Liver (tissue), 9 donors: ENCODE measurements around the gene ERC1. TPM values are rescaled to one million over a fixed set of nuclear protein-coding genes. Genes with fewer than 3 reads are reported as not detected.
A peak's percentile ranks its signal among the peaks of the same experiment; 100 is the strongest.
"Not testable (repeated sequence)": the region's sequence is repeated elsewhere in the genome, so short reads cannot be mapped to it uniquely, and the experiment has no call there.

ENCODE experiments used
- DNase-seq: peaks from one replicate; pipeline ENCODE4 v3.0.0-alpha.2; 2017; ENCODE audit warnings: low spot score
- H3K27ac ChIP-seq, 2 donors: one replicate each; pipeline ENCODE4 v1.7.0; 2013; ENCODE audit warnings: inconsistent platforms in 2 of 2, low read length in 2 of 2, control low read depth in 1 of 2, low read depth in 1 of 2, mild to moderate bottlenecking in 1 of 2
- H3K27me3 ChIP-seq, 4 donors: one replicate each; pipeline versions ENCODE4 v1.6.1 to v1.7.0; 2013; ENCODE audit warnings: low read length in 3 of 4, inconsistent platforms in 1 of 4, mild to moderate bottlenecking in 1 of 4, moderate library complexity in 1 of 4; ENCODE audit not compliant: control insufficient read depth in 4 of 4, insufficient read depth in 4 of 4
- H3K36me3 ChIP-seq, 4 donors: one replicate each; pipeline versions ENCODE4 v1.6.1 to v1.7.0; 2013; ENCODE audit warnings: low read length in 3 of 4, mild to moderate bottlenecking in 3 of 4, low read depth in 1 of 4, moderate library complexity in 1 of 4; ENCODE audit not compliant: control insufficient read depth in 4 of 4, insufficient read depth in 3 of 4
- H3K4me1 ChIP-seq, 4 donors: one replicate each; pipeline versions ENCODE4 v1.6.1 to v1.7.0; 2013; ENCODE audit warnings: low read length in 3 of 4, mild to moderate bottlenecking in 3 of 4, moderate library complexity in 1 of 4; ENCODE audit not compliant: control insufficient read depth in 4 of 4, insufficient read depth in 4 of 4
- H3K4me3 ChIP-seq, 3 donors: one replicate each; pipeline versions ENCODE4 v1.6.1 to v1.7.0; 2013; ENCODE audit warnings: low read length in 3 of 3, control low read depth in 1 of 3, low read depth in 1 of 3, mild to moderate bottlenecking in 1 of 3
- H3K9ac ChIP-seq, 2 donors: one replicate each; pipeline ENCODE4 v1.7.0; 2013; ENCODE audit warnings: low read length in 2 of 2, mild to moderate bottlenecking in 2 of 2, moderate library complexity in 2 of 2, control low read depth in 1 of 2, low read depth in 1 of 2
- H3K9me3 ChIP-seq, 4 donors: one replicate each; pipeline versions ENCODE4 v1.6.1 to v1.7.0; 2013; ENCODE audit warnings: low read length in 3 of 4; ENCODE audit not compliant: control insufficient read depth in 4 of 4
- EGR1 ChIP-seq, 2 donors: IDR thresholded peaks; 2 replicates each; pipeline ENCODE4 v1.6.1; 2016 to 2018; ENCODE audit warnings: antibody characterized with exemption in 2 of 2, low read depth in 2 of 2
- FOXA2 ChIP-seq: IDR thresholded peaks from 2 replicates; pipeline ENCODE4 v1.6.1; 2016; ENCODE audit warnings: antibody characterized with exemption
- GABPA ChIP-seq, 2 donors: IDR thresholded peaks in 1 of 2; conservative IDR thresholded peaks in 1 of 2; 2 replicates each; pipeline ENCODE4 v1.6.1; 2016; ENCODE audit warnings: antibody characterized with exemption in 2 of 2, mild to moderate bottlenecking in 1 of 2, moderate library complexity in 1 of 2
- HNF4A ChIP-seq, 2 donors: conservative IDR thresholded peaks; 2 replicates each; pipeline ENCODE4 v1.6.1; 2016; ENCODE audit warnings: antibody characterized with exemption in 2 of 2, mild to moderate bottlenecking in 2 of 2
- HNF4G ChIP-seq: IDR thresholded peaks from 2 replicates; pipeline ENCODE4 v1.6.1; 2016; ENCODE audit warnings: antibody characterized with exemption
- JUND ChIP-seq, 2 donors: IDR thresholded peaks; 2 replicates each; pipeline ENCODE4 v1.6.1; 2016; ENCODE audit warnings: antibody characterized with exemption in 2 of 2
- NR2F2 ChIP-seq: IDR thresholded peaks from 2 replicates; pipeline ENCODE4 v1.6.1; 2016; ENCODE audit warnings: antibody characterized with exemption
- RAD21 ChIP-seq, 2 donors: IDR thresholded peaks; 2 replicates each; pipeline ENCODE4 v1.6.1; 2016; ENCODE audit warnings: antibody characterized with exemption in 2 of 2, mild to moderate bottlenecking in 2 of 2
- RXRA ChIP-seq, 2 donors: IDR thresholded peaks; 2 replicates each; pipeline ENCODE4 v1.6.1; 2017 to 2018; ENCODE audit warnings: antibody characterized with exemption in 2 of 2, mild to moderate bottlenecking in 1 of 2
- SP1 ChIP-seq: IDR thresholded peaks from 2 replicates; pipeline ENCODE4 v1.6.1; 2018; ENCODE audit warnings: antibody characterized with exemption, mild to moderate bottlenecking
- WGBS: extraction: QIAGEN DNeasy Blood & Tissue Kit; methylation state at CpG from one replicate; pipeline ENCODE4 v1.1.7; 2013; 5-methylcytosine and 5-hydroxymethylcytosine counted together
- polyA plus RNA-seq, 2 donors: library from polyadenylated mRNA; stranded (reverse) in 1 of 2; unstranded in 1 of 2; fragments of 200-250 nt in 1 of 2; fragments of >200 nt in 1 of 2; fragmentation: Nextera tagmentation in 1 of 2; extraction: Ambion mirVana in 1 of 2; gene quantifications; one replicate each; pipeline versions ENCODE4 v1.2.1 to v1.2.3, GENCODE V29; 2013 to 2015
- total RNA-seq, 2 donors: library from RNA; depleted of rRNA; stranded (reverse); fragments of >200 nt; gene quantifications; one replicate each; pipeline ENCODE4 v1.2.3, GENCODE V29; 2014
- TF ChIP-seq, protein P1 (sequence below): IDR thresholded peaks from 2 replicates; pipeline ENCODE4 v1.6.1; 2016; ENCODE audit warnings: antibody characterized with exemption
- TF ChIP-seq, protein P2 (sequence below): IDR thresholded peaks from 2 replicates; pipeline ENCODE4 v1.6.1; 2016; ENCODE audit warnings: antibody characterized with exemption
- TF ChIP-seq, protein P3 (sequence below): IDR thresholded peaks from 2 replicates; pipeline ENCODE4 v1.6.1; 2016; ENCODE audit warnings: antibody characterized with exemption
- TF ChIP-seq, protein P4 (sequence below): fragments of 150-350 bp; IDR thresholded peaks from 2 replicates; pipeline ENCODE4 v1.5.1; 2017; ENCODE audit warnings: improper control_type of control experiment, low read depth, low read length; ENCODE audit not compliant: missing input control
- TF ChIP-seq, protein P5 (sequence below): IDR thresholded peaks from 2 replicates; pipeline ENCODE4 v1.6.1; 2016; ENCODE audit warnings: antibody characterized with exemption, mild to moderate bottlenecking
- donor health status: healthy.
- donor health status: healthy.
- donor health status: healthy.
- donor health status: healthy.
- donor health status: healthy.

Gene ERC1
- total and polyA plus RNA-seq, 4 donors: 6.2 to 50.2 (median 10.3) TPM

DNA sequence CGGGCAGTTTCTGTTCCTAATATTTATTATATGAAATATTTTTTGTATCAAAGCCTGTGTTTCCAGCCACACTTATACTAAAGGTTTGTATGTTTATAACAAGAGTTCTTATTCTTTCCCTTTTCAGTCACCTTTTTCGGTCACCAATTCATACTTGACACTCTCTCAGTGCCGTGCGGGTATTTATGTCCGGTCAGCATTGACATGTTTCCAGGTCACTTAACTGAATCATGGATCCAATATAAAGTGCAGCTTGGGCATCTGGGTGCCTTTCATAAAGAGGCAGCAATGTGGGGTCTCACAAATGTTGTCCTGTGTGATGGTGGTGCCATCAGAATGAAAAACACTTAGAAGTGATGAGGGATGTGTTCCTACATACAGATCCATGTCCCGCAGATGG is 141.3 kb downstream of the ERC1 start:
- Histone ChIP-seq H3K4me1 (peaks cover 4 to 32% (median 23%) of the 10 kb centered on the region in 4 donors), H3K9ac (no peak overlapping the region), H3K36me3 (no peaks in the 10 kb centered on the region), H3K27ac (peak overlapping the region in 1 of 2 donors; percentile 27), H3K4me3 (no peak overlapping the region), H3K27me3 (no peaks in the 10 kb centered on the region), H3K9me3 (no peaks in the 10 kb centered on the region)
- WGBS: 36% methylated on average over 6 of the region's 6 CpGs
- TF ChIP-seq, protein P1, sequence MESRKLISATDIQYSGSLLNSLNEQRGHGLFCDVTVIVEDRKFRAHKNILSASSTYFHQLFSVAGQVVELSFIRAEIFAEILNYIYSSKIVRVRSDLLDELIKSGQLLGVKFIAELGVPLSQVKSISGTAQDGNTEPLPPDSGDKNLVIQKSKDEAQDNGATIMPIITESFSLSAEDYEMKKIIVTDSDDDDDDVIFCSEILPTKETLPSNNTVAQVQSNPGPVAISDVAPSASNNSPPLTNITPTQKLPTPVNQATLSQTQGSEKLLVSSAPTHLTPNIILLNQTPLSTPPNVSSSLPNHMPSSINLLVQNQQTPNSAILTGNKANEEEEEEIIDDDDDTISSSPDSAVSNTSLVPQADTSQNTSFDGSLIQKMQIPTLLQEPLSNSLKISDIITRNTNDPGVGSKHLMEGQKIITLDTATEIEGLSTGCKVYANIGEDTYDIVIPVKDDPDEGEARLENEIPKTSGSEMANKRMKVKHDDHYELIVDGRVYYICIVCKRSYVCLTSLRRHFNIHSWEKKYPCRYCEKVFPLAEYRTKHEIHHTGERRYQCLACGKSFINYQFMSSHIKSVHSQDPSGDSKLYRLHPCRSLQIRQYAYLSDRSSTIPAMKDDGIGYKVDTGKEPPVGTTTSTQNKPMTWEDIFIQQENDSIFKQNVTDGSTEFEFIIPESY: no peak
- TF ChIP-seq NR2F2: no peak
- no peak for TF ChIP-seq HNF4G
- TF ChIP-seq, protein P2, sequence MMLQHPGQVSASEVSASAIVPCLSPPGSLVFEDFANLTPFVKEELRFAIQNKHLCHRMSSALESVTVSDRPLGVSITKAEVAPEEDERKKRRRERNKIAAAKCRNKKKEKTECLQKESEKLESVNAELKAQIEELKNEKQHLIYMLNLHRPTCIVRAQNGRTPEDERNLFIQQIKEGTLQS: no peak
- no peak for TF ChIP-seq SP1
- no peak for TF ChIP-seq EGR1 (IDR thresholded peaks at IDR 0.05; ENCODE audit: low read depth in 2 of 2)
- TF ChIP-seq, protein P3, sequence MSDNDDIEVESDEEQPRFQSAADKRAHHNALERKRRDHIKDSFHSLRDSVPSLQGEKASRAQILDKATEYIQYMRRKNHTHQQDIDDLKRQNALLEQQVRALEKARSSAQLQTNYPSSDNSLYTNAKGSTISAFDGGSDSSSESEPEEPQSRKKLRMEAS: no peak
- DNase-seq: no peak

DNA sequence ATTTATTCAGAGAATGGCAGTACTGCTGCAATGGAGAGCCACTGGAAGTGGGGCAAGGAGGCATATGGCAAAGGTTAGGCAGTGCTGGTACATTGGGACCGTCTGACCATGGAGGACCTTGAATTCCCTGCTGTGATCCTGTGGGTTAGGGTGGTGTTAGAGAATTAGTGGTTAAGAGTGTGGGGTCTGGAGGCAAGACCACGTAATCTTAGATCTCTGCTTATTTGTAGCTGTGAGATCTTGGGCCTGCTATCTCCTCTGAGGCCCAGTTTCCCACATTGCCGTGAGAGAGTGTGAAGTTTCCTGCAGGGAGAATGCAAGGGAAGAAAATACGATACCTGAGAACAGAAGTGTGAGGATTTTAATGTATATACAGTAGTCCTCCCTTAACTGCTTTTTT is 147.7 kb downstream of the ERC1 start:
- peaks cover 0 to 2% (median 0%) of the 10 kb centered on the region in 4 donors for H3K36me3 ChIP-seq
- H3K27me3 ChIP-seq: no peaks in the 10 kb centered on the region
- no peak overlapping the region for H3K9ac ChIP-seq
- peaks cover 0 to 2% (median 0%) of the 10 kb centered on the region in 4 donors for H3K4me1 ChIP-seq
- no peak overlapping the region for H3K4me3 ChIP-seq
- no peak overlapping the region for H3K27ac ChIP-seq
- TF ChIP-seq FOXA2: no peak
- TF ChIP-seq, protein P4, sequence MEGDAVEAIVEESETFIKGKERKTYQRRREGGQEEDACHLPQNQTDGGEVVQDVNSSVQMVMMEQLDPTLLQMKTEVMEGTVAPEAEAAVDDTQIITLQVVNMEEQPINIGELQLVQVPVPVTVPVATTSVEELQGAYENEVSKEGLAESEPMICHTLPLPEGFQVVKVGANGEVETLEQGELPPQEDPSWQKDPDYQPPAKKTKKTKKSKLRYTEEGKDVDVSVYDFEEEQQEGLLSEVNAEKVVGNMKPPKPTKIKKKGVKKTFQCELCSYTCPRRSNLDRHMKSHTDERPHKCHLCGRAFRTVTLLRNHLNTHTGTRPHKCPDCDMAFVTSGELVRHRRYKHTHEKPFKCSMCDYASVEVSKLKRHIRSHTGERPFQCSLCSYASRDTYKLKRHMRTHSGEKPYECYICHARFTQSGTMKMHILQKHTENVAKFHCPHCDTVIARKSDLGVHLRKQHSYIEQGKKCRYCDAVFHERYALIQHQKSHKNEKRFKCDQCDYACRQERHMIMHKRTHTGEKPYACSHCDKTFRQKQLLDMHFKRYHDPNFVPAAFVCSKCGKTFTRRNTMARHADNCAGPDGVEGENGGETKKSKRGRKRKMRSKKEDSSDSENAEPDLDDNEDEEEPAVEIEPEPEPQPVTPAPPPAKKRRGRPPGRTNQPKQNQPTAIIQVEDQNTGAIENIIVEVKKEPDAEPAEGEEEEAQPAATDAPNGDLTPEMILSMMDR: no peak
- TF ChIP-seq, protein P2: no peak
- TF ChIP-seq RAD21 (IDR thresholded peaks at IDR 0.05): no peak
- TF ChIP-seq, protein P5, sequence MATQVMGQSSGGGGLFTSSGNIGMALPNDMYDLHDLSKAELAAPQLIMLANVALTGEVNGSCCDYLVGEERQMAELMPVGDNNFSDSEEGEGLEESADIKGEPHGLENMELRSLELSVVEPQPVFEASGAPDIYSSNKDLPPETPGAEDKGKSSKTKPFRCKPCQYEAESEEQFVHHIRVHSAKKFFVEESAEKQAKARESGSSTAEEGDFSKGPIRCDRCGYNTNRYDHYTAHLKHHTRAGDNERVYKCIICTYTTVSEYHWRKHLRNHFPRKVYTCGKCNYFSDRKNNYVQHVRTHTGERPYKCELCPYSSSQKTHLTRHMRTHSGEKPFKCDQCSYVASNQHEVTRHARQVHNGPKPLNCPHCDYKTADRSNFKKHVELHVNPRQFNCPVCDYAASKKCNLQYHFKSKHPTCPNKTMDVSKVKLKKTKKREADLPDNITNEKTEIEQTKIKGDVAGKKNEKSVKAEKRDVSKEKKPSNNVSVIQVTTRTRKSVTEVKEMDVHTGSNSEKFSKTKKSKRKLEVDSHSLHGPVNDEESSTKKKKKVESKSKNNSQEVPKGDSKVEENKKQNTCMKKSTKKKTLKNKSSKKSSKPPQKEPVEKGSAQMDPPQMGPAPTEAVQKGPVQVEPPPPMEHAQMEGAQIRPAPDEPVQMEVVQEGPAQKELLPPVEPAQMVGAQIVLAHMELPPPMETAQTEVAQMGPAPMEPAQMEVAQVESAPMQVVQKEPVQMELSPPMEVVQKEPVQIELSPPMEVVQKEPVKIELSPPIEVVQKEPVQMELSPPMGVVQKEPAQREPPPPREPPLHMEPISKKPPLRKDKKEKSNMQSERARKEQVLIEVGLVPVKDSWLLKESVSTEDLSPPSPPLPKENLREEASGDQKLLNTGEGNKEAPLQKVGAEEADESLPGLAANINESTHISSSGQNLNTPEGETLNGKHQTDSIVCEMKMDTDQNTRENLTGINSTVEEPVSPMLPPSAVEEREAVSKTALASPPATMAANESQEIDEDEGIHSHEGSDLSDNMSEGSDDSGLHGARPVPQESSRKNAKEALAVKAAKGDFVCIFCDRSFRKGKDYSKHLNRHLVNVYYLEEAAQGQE: no peak
- no peak for TF ChIP-seq GABPA (IDR thresholded peaks at IDR 0.05 in 1 of 2, conservative IDR thresholded peaks at IDR 0.05 in 1 of 2)
- TF ChIP-seq, protein P3: no peak
- TF ChIP-seq RXRA (IDR thresholded peaks at IDR 0.05): no peak
- no peak for TF ChIP-seq JUND (IDR thresholded peaks at IDR 0.05)
- no peak for TF ChIP-seq HNF4A (conservative IDR thresholded peaks at IDR 0.05)
- TF ChIP-seq, protein P1: no peak
- WGBS: over 99% methylated on average over 4 of the region's 4 CpGs
- H3K9me3 ChIP-seq: no peaks in the 10 kb centered on the region
- DNase-seq: no peak

DNA sequence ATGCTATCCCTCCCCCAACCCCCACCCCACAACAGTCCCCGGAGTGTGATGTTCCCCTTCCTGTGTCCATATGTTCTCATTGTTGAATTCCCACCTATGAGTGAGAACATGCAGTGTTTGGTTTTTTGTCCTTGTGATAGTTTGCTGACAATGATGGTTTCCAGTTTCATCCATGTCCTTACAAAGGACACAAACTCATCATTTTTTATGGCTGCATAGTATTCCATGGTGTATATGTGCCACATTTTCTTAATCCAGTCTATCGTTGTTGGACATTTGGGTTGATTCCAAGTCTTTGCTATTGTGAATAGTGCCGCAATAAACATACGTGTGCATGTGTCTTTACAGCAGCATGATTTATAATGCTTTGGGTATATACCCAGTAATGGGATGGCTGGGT is 155.7 kb downstream of the ERC1 start:
- not testable (repeated sequence) for DNase-seq, H3K27me3 ChIP-seq, H3K4me3 ChIP-seq, H3K9ac ChIP-seq, H3K9me3 ChIP-seq, H3K4me1 ChIP-seq, H3K36me3 ChIP-seq, H3K27ac ChIP-seq
- 95% methylated on average over 4 of the region's 4 CpGs for WGBS
